Measurements from ENCODE around the gene HNRNPA1.
"Not testable (repeated sequence)": the region's sequence is repeated elsewhere in the genome, so short reads cannot be mapped to it uniquely, and the experiment has no call there.

HNRNPA1 gene

DNA sequence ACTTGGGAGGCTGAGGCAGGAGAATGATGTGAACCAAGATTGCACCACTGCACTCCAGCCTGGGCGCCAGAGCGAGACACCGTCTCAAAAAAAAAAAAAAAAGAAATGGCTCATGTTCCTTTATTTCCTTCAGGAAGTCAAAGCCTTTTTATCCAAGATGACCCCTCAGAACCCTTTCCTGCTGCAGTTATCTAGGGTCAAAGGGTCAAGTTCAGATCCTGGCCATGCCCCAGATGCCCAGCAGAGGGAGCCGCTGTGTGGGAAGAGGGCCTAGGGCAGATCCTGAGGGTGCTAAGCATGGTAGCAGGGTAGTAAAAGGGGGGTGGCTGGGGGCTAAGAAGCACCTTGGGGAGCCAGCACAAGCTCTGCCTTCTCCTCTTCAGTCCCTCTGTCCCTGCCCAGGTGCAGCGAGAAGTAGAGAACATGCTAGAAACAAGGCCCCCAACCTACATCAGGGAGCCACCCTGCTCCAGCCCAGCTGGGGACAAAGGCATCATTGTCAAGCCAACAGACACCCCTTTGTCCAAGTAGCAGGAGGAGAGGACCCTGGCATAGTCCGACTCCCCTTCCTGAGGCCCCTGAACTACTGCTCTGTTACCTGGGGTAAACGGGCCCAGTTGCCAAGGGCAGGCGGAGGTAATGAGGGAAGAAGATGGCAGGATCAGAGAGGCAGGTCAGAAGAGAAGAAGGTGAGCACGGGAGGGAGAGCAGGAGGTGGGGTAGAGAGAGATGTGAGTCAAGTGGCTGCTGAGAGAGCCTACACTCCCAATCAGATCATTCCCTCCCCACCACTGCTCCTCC lies 13.8 kb downstream of the HNRNPA1 start:
- in situ Hi-C loops (cut with HindIII; ENCODE audit: low pct_ligation_motif_present, low pct_unique_long_range_greater_than_20kb, low sequenced_read_pairs), result no loop called here
- peak; percentile 57 for DNase-seq

DNA sequence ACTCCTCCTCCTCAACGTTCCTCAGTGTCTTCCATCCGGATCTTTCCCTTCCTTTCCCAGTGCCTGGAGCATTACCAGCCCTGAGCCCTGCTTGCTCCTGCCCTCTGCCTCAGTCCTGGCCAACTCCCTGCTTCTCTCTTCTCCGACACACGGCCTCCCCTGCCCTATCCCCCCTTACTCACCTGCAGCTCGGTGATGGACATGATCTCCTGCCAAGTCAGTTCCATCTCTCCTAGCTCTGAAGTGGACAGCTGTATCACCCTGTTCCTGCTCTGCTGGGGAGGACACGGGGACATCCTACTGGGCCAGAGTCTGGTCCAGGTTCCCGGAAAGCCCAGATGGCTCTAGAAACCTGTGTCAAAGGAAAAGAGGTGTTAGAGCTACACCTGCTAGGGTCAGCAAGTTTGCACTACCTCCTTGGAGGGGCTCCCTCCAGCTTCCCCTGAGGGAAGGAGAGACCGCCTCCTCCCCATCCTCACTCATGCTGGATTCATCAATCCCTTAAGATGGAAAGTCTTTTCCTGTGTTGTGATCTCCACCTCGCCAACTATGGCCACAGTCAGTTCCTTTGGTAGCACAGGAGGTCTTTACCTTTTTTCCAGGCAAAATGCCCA lies 14.5 kb downstream of the HNRNPA1 start:
- in situ Hi-C loops (cut with HindIII; ENCODE audit: low pct_ligation_motif_present, low pct_unique_long_range_greater_than_20kb, low sequenced_read_pairs), result no loop called here
- DNase-seq, result no peak

DNA sequence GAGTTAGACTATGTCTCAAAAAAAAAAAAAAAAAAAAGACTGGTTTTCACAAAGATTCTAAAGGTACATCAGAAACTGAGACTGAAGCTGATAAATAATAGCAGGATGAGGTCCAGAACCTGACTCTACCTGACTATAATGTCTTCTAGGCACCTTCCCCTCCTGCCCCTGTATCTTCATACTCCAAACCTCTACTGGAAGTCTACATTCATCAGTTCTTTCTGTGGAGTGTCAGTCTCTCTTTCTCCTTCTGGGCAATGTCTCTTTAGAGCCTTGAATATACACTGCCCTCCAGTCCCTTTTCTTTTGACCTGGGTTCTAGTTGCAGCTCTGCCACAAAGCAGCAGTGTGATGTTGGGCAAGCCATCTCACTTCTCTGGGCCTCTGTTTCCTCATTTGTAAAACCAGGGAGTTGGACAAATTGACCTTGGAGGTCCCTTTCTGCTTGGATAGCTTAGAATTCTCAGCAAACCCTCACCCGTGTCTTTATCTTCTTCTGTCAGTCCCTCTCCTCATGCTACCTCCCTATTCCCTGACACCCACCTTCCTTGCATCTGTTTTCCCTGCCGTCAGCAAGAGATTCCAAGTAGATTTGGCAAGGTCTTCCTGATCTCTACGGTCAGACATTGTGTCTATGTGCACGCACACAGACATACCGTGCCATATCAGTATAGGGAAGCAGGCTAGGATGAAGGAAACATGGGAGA lies 16.0 kb downstream of the HNRNPA1 start:
- in situ Hi-C loops (cut with HindIII; ENCODE audit: low pct_ligation_motif_present, low pct_unique_long_range_greater_than_20kb, low sequenced_read_pairs), result no loop called here
- DNase-seq, result no peak

DNA sequence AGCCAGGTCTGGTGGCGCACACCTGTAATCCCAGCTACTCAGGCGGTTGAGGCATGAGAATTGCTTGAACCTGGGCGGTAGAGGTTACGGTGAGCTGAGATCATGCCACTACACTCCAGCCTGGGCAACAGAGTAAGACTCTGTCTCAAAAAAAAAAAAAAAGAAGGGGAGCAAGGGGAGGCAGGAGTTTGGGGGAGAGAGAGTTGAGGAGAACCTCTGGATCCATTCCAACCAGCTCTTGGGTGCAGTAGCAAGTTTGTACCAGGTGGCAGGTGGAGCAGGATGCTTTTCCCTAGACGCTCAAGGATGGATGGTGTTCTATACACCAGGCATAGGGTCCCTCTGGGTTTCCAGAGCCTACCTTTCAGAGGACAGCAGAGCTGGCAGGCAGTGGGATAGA lies 18.4 kb downstream of the HNRNPA1 start:
- DNase-seq, result no peak
- in situ Hi-C loops (cut with HindIII; ENCODE audit: low pct_ligation_motif_present, low pct_unique_long_range_greater_than_20kb, low sequenced_read_pairs), result no loop called here

DNA sequence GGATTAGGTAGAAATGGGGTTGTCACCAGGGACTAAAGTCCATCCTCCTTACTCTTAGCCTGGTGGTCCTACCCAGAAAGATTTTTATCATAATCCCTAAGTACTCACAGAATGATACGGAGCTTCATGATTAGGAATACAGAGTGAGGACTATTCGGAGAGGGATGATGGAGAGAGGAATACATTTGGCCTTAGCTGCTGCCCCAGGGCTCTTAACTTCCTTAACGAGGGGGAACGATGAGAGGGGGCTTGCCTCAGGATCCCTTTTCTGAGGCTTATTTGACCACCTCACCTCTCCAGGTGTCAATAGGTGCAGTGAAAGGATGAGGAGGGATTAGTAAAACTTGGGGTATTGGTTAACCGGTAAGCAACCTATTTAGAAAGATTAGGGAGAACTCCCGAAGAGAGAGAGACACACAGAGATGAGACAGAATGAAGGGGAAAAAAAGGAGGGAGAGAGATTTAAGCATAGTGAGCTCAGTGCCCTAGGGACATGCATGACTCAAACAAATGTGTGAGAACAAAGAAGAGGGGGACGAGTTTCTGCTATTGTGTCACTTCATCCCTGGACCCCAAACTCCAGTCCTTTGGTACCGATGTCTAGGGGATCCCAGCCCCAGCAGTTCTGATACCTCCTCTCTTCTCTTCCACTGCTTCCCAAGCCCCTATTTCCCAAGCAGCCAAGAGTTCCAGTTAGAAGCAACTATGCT lies 19.1 kb downstream of the HNRNPA1 start:
- in situ Hi-C loops (cut with HindIII; ENCODE audit: low pct_ligation_motif_present, low pct_unique_long_range_greater_than_20kb, low sequenced_read_pairs), result no loop called here
- DNase-seq, result no peak

DNA sequence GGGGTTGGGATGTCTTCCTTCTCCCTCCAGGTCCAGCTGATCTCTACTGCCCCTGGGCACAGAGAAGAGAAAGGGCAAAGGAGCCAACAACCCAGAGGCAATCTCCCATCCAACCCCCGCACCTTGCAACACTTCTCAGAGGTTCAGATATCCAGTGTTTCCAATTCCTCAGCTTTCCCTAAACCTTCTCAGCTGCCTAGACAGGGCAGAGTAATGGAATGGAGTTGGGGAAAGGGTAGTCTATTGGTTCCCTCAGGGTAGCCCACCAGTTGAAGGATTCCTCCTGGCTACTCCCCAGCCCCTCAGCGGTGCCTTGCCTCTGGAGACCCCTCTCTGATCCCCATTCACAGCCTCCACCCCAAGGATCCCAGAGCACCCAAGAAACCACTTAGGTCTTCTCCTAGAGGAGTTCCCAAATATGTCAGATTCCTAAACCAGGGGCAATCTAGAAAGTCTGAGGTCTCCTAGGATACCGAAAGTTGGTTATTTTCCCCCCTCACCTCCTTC lies 19.8 kb downstream of the HNRNPA1 start:
- DNase-seq, result no peak
- in situ Hi-C loops (cut with HindIII; ENCODE audit: low pct_ligation_motif_present, low pct_unique_long_range_greater_than_20kb, low sequenced_read_pairs), result no loop called here

DNA sequence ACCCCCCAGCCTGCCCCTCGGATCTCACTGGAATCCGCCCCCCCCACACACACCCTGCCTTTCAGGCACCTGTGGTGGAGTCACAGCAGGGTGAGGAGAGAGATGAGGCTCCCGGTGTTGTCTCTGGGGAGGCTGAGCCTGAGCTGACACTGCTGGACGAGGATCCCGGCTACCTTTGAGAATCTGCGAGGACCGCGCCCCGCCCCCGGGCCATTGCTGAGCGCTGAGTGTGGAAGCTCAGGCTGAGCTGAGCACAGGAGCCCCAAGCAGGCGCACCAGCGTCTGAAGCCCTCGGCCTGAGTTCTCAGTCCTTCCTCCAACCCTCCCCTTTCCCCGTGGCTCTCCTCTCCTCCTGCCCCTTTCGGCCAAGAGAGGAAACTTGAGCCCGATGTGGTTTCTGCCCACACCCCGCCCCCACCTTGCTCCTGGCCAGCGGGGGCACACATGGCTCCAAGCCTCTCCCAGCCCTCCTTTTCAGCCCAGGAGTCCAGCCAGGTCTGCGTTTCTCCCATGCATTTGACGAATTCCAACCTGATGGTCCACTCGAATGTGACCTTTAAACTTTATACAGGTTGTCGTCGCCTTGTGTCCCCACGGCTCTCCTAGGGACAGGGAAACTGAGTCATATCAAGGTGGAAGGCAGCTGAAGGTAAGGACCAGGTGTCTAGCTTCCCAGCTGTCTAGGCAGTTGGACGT lies 20.4 kb downstream of the HNRNPA1 start, which contains the start of gene NFE2:
TSS of gene NFE2 (minus strand) at position 284 of the 696 bp plus-strand sequence. CDS start 5,767 bp downstream, outside the sequence.
- peak; percentile 89 for DNase-seq
- in situ Hi-C loops (cut with HindIII; ENCODE audit: low pct_ligation_motif_present, low pct_unique_long_range_greater_than_20kb, low sequenced_read_pairs), result no loop called here

DNA sequence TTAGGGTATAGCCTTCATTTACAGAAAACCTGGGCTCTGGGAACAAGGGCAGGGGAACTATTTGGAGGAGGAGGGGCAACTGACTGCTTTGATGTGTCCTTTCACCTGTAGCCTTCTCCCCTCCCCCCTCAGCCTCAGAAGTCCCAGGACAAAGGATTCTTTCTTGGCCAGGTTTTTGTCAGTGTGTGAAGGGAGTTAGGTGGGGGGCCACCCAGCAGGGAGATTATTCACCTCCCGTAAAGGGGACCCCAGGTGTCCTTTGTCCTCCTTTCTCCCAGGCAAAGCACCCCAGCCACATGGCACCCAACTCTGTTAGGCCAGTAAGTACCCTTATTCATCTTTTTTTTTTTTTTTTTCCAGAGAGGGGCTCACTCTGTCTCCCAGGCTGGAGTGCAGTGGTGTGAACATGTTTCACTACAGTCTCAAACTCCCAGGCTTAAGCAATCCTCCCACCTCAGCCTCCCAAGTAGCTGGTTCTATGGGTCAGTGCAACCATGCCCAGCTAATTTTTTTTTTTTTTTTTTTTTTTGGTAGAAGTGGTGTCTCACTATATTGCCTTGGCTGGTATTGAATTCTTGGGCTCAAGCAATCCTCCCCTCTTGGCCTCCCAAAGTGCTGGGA lies 21.0 kb downstream of the HNRNPA1 start:
- DNase-seq, result no peak
- in situ Hi-C loops (cut with HindIII; ENCODE audit: low pct_ligation_motif_present, low pct_unique_long_range_greater_than_20kb, low sequenced_read_pairs), result no loop called here

DNA sequence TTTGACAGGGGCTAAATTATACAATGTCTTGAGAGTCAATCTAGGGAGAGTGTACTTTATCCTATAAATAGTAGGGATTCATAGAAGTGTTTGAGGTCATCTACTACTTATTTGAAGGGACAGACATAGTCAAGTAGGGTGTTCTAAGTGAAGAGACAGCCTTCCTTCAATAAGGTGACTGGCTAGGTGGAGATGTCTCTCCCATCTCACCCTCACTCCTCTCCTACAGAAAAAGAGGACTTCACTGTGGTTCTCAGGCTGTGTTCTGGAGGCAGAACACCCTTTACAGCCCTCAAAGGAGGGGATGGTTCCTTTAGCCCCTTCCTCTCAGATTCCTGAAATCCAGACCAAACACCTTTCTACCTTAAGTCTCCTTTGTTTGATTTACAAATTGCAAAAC lies 23.1 kb downstream of the HNRNPA1 start:
- in situ Hi-C loops (cut with HindIII; ENCODE audit: low pct_ligation_motif_present, low pct_unique_long_range_greater_than_20kb, low sequenced_read_pairs), result no loop called here
- DNase-seq, result no peak

DNA sequence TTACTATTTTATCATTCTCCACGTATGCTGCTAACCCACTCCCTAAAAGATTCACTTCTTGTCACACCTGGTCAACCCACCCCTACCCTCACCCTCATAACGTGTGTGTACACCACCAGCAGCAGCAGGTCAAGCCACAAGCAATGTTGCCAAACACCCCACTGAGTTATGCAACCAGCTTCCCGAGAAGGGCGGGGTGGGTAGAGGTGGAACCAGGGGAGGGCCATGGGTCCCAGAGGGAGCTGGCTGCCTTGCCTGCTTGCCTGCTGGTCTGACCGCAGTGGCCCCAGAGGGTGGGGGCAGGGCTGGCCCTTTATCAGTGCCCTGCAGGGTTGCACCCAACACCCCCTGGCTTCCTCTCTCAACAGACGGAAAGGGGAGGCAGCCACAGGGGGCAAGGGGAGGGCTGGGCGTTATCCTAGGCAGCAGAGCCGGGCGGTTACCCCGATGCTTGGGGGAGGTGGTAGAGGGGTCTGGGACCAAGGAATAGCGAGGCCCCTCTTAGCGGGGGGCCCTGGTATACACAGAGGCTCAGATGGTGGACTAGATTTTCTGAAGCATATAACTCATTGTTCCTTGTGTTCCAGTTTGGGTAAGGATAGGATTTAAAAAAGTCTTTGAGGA lies 23.8 kb downstream of the HNRNPA1 start:
- in situ Hi-C loops (cut with HindIII; ENCODE audit: low pct_ligation_motif_present, low pct_unique_long_range_greater_than_20kb, low sequenced_read_pairs), result no loop called here

DNA sequence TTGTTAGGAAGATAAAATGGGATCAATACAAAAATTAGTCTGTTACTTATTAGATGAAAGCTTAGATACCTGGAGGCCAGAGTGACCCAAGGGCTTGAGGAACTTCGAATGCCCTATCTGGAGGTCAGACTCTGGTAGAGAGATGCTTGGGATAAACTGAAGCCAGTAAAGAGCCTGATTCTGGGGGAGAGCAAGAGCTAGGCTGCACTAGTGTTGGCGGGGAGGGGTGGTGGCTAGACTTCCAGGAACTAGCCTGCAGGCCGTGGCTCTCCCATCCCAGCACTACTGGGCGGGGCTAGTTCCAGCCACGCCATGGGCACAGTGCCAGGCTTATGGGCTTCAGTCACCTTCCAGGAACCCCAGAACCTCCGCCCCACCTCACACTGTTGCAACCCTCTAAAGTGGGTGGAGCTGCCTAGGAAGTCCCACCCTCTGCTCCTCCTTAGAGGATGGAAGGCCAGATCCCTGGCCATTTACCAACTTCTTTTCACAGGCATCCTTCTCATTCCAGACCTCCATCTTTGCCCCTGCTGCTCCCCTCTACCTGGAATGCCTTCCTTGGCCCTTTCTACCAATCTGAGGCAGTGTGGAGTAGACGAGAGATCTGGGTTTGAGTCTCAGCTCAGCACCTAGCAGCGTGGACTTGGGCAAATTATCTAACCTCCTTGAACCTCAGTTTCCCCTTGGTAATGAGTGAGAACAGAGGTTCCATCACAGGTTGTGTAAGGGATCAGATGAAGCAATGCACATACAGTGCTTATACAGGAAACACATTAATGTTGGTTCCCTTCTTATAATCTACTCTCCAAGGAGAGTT lies 26.6 kb downstream of the HNRNPA1 start:
- no peak for DNase-seq
- in situ Hi-C loops (cut with HindIII; ENCODE audit: low pct_ligation_motif_present, low pct_unique_long_range_greater_than_20kb, low sequenced_read_pairs), result no loop called here

More for the DNA sequence above, 23.8 kb downstream of the HNRNPA1 start:
- no peak for DNase-seq

DNA sequence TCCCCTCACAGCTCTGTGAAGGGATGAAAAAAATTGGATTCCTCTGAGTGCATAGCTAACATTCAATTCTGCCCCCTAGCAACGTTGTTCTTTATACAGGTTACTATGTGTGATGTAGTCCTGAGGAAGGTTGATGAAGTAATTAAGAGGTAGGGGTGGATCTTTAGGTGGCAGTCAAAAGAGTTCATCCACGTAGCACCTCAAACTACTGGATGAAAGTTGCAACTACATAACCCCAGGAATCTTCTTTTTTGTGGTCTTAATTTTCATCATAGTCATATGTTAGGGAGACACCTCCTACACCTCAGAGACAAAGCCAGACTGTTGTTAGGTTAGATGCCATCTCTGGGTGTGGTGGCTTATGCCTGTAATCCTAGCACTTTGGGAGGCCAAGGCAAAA lies 30.5 kb downstream of the HNRNPA1 start:
- in situ Hi-C loops (cut with HindIII; ENCODE audit: low pct_ligation_motif_present, low pct_unique_long_range_greater_than_20kb, low sequenced_read_pairs), result no loop called here
- no peak for DNase-seq

DNA sequence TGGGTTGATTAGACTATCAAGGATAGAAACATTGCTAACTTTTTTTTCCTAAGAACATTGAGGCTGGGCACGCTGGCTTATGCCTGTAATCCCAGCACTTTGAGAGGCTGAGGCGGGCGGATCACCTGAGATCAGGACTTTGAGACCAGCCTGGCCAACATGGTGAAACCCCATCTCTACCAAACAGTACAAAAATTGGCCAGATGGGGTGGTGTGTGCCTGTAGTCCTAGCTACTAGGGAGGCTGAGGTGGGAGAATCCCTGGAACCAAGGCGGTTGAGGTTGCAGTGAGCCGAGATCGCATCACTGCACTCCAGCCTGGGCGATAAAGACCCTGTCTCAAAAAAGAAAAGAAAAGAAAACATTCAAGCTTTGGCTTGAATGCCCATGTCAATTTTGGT lies 31.8 kb downstream of the HNRNPA1 start:
- in situ Hi-C loops (cut with HindIII; ENCODE audit: low pct_ligation_motif_present, low pct_unique_long_range_greater_than_20kb, low sequenced_read_pairs); DNase-seq: not testable (repeated sequence)

DNA sequence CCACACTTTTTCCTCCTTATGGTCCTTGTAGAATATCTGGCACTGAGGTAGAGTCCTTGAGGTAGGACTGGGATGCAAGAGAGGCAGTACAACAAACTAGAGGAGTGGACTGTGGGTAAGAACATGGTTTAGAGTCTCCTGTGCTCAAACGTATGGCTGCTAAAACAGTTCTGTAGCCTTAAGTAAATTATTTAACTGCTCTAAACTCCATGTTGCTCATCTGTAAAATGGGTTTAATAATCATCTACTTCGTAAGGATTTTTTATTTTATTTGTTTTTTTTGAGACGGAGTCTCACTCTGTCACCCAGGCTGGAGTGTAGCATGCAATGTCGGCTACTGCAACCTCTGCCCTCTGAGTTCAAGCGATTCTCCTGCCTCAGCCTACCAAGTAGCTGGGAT lies 40.8 kb downstream of the HNRNPA1 start:
- in situ Hi-C loops (cut with HindIII; ENCODE audit: low pct_ligation_motif_present, low pct_unique_long_range_greater_than_20kb, low sequenced_read_pairs), result no loop called here

DNA sequence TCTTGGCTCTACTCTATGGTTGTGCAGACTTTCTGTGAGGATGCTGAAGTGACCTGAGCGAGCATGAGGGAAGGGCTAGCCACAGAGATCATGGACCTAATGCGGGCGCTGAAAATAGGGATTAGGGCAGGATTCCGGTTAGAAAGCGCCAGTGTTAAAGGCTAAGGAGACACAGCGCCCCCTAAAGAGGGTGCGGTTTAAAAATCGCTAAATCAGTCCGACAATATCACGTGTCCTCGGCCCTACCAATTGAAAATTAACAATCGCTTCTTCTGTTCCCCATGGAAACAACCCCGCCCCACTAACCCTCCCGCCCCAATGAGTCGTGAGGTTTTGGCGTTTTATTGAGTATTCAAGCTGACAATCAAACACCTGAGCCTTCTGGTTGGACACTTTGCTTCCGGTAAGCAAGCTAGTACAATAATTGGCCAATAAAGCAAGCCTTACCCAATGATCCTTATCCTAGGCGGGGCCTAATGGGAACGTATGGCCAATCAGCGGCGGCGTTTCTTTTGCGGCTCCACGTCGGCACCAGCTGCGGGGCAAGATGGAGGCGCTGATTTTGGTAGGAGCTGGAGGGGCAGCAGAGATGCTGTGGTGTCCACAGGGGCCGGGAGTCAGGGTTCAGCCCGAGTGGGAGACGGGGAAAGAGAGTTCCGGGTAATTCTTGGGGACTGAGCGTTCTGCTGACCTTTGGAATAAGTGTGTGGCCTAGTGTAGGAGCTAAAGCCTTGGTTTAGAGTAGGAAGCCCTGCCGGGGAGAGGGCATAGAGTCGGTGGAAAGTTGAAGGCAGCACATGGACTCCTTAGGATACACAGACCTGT lies 44.3 kb downstream of the HNRNPA1 start, which contains the start of gene COPZ1:
TSS of gene COPZ1 (plus strand) at position 515 of the 825 bp plus-strand sequence. CDS start at position 548, 33 bp downstream.
- in situ Hi-C loops (cut with HindIII; ENCODE audit: low pct_ligation_motif_present, low pct_unique_long_range_greater_than_20kb, low sequenced_read_pairs), result no loop called here
- DNase-seq, result peak; percentile 100

More for the DNA sequence above, 40.8 kb downstream of the HNRNPA1 start:
- no peak for DNase-seq

Data from ACHN (cell line).